Right atrium auricular region (tissue), 2 donors: ENCODE results near the gene KCNH1. TPM values are rescaled to one million over a fixed set of nuclear protein-coding genes. Genes with fewer than 3 reads are reported as not detected.

Source experiments
- total RNA-seq, 2 donors: library from RNA; depleted of rRNA; stranded (reverse); fragments of >200 nt; gene quantifications; one replicate each; pipeline ENCODE4 v1.1.0, GENCODE V29; 2016

The KCNH1 gene
- total RNA-seq, 2 donors from 2014 or later: not detected

Other genes with a start within 250 kb of the KCNH1 start
- 10 to 100 TPM; 24.0 to 34.9 TPM for gene RCOR3, start 125.2 kb upstream of the KCNH1 start, total RNA-seq
- gene TRAF5, start 192.7 kb upstream of the KCNH1 start, total RNA-seq: 1 to 10 TPM; 2.1 to 2.4 TPM